ENCODE data around the gene RPS2.
A peak's percentile ranks its signal among the peaks of the same experiment; 100 is the strongest.
"Not testable (repeated sequence)": the region's sequence is repeated elsewhere in the genome, so short reads cannot be mapped to it uniquely, and the experiment has no call there.

Gene RPS2

GRCh38 chr16:1964506-1965395 lies at the start of gene RPS2:
Gene RPS2 (minus strand): TSS chr16:1964826. CDS start chr16:1964625, 201 bp downstream.
- H3K4me3 ChIP-seq (ENCODE audit: low read depth, low read length), result peak within 1 kb of the TSS; percentile 84
- DNase-seq (ENCODE audit: low read depth, low spot score), result peak; percentile 99
- no peak for TF ChIP-seq CTCF (IDR thresholded peaks at IDR 0.05; ENCODE audit: low read depth, low read length)
- in situ Hi-C loops (cut with HindIII; ENCODE audit: low sequenced_read_pairs), result no loop called here

- DNase-seq (ENCODE audit: low read depth, low spot score), result no peak
- no peak overlapping the region for H3K4me3 ChIP-seq (ENCODE audit: low read depth, low read length)
- in situ Hi-C loops (cut with HindIII; ENCODE audit: low sequenced_read_pairs), result no loop called here
- no peak for TF ChIP-seq CTCF (IDR thresholded peaks at IDR 0.05; ENCODE audit: low read depth, low read length)
These were observed 48.9 kb upstream of the RPS2 start for GRCh38 chr16:2013527-2013926.

- DNase-seq (ENCODE audit: low read depth, low spot score); in situ Hi-C loops (cut with HindIII; ENCODE audit: low sequenced_read_pairs): not testable (repeated sequence)
These were observed 47.1 kb upstream of the RPS2 start for GRCh38 chr16:2011726-2012125.

GRCh38 chr16:2009791-2010510 lies 45.3 kb upstream of the RPS2 start, which contains the start of gene ZNF598:
Gene ZNF598 (minus strand): TSS chr16:2009821.
- H3K4me3 ChIP-seq (ENCODE audit: low read depth, low read length), result peak within 1 kb of the TSS; percentile 76
- no peak for TF ChIP-seq CTCF (IDR thresholded peaks at IDR 0.05; ENCODE audit: low read depth, low read length)
- in situ Hi-C loops (cut with HindIII; ENCODE audit: low sequenced_read_pairs), result no loop called here
- DNase-seq (ENCODE audit: low read depth, low spot score), result peak; percentile 86

More at GRCh38 chr16:2011726-2012125, 47.1 kb upstream of the RPS2 start:
- not testable (repeated sequence) for H3K4me3 ChIP-seq (ENCODE audit: low read depth, low read length)

- peak overlapping the region; percentile 76 for H3K4me3 ChIP-seq (ENCODE audit: low read depth, low read length)
- DNase-seq (ENCODE audit: low read depth, low spot score), result no peak
- TF ChIP-seq CTCF (IDR thresholded peaks at IDR 0.05; ENCODE audit: low read depth, low read length), result no peak
- in situ Hi-C loops (cut with HindIII; ENCODE audit: low sequenced_read_pairs), result no loop called here
These were observed 44.6 kb upstream of the RPS2 start for GRCh38 chr16:2009164-2009711.

- no peak for DNase-seq (ENCODE audit: low read depth, low spot score)
- H3K4me3 ChIP-seq (ENCODE audit: low read depth, low read length), result peak overlapping the region; percentile 76
- in situ Hi-C loops (cut with HindIII; ENCODE audit: low sequenced_read_pairs), result no loop called here
- no peak for TF ChIP-seq CTCF (IDR thresholded peaks at IDR 0.05; ENCODE audit: low read depth, low read length)
These were observed 44.1 kb upstream of the RPS2 start for GRCh38 chr16:2008631-2009163.

Data from astrocyte of the spinal cord (primary cell).